Measurements from ENCODE around the gene SGPL1.

SGPL1 gene

DNA sequence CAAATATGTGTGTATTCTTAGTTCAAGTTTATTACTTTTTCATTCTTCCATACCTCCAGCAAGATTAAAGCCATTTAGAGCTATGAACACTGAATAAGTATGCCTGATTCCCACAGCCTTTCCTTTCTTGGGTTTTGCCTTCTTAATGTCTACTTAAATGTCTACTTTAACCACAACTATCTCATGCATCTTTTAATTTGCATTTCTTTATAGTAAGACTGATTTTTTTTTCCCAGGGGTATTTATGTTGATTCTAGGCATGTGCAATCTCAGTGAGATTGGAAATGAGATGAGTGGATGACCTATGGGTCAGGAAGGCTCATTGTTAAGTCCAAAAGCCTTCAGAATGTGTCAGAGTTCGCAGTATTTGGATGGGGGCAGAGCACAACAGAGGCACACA, 69.0 kb downstream of the SGPL1 start:
- H3K9me3 ChIP-seq = no peaks in the 10 kb centered on the region
- intact Hi-C loops (cut with DNase I; ENCODE audit: low total_unique reads) = loop anchor here (5.0 kb wide), 1 partner anchor 422 kb away; no protein-coding TSS in a partner anchor
- H3K4me3 ChIP-seq = no peak overlapping the region
- H3K27ac ChIP-seq = no peak overlapping the region
- H3K4me1 ChIP-seq = peaks cover 0 to 15% (median 8%) of the 10 kb centered on the region in 4 donors
- TF ChIP-seq, protein P1, sequence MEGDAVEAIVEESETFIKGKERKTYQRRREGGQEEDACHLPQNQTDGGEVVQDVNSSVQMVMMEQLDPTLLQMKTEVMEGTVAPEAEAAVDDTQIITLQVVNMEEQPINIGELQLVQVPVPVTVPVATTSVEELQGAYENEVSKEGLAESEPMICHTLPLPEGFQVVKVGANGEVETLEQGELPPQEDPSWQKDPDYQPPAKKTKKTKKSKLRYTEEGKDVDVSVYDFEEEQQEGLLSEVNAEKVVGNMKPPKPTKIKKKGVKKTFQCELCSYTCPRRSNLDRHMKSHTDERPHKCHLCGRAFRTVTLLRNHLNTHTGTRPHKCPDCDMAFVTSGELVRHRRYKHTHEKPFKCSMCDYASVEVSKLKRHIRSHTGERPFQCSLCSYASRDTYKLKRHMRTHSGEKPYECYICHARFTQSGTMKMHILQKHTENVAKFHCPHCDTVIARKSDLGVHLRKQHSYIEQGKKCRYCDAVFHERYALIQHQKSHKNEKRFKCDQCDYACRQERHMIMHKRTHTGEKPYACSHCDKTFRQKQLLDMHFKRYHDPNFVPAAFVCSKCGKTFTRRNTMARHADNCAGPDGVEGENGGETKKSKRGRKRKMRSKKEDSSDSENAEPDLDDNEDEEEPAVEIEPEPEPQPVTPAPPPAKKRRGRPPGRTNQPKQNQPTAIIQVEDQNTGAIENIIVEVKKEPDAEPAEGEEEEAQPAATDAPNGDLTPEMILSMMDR (IDR thresholded peaks at IDR 0.05) = no peak
- H3K36me3 ChIP-seq = peaks cover 7 to 40% (median 21%) of the 10 kb centered on the region in 3 donors
- H3K27me3 ChIP-seq = no peaks in the 10 kb centered on the region
- no peak for DNase-seq

DNA sequence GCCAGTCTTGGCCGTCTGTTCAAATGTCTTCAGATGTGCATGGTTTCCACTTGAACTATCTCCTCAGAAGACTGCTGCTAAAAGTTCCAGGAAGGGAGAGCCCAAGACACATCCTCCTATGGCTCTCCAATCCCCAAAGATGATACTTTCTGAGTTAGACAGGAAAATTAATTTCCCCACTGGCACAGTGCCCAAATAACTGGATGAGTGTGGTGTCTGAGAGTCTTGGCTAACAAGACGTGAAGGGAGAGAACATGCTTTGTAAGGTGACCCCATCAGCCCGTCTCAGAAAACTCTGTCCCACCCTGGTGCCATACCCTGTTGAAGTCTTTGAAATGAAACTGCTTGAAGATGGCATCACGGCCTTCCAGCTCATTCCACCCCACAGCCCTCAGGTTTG, 69.7 kb downstream of the SGPL1 start:
- Histone ChIP-seq H3K27me3 (no peaks in the 10 kb centered on the region), H3K4me1 (peaks cover 0 to 15% (median 8%) of the 10 kb centered on the region in 4 donors), H3K4me3 (no peak overlapping the region), H3K9me3 (no peaks in the 10 kb centered on the region), H3K27ac (no peak overlapping the region), H3K36me3 (peaks cover 7 to 40% (median 21%) of the 10 kb centered on the region in 3 donors)
- no peak for DNase-seq
- intact Hi-C loops (cut with DNase I; ENCODE audit: low total_unique reads) = no loop called here
- TF ChIP-seq, protein P1 (IDR thresholded peaks at IDR 0.05) = no peak

DNA sequence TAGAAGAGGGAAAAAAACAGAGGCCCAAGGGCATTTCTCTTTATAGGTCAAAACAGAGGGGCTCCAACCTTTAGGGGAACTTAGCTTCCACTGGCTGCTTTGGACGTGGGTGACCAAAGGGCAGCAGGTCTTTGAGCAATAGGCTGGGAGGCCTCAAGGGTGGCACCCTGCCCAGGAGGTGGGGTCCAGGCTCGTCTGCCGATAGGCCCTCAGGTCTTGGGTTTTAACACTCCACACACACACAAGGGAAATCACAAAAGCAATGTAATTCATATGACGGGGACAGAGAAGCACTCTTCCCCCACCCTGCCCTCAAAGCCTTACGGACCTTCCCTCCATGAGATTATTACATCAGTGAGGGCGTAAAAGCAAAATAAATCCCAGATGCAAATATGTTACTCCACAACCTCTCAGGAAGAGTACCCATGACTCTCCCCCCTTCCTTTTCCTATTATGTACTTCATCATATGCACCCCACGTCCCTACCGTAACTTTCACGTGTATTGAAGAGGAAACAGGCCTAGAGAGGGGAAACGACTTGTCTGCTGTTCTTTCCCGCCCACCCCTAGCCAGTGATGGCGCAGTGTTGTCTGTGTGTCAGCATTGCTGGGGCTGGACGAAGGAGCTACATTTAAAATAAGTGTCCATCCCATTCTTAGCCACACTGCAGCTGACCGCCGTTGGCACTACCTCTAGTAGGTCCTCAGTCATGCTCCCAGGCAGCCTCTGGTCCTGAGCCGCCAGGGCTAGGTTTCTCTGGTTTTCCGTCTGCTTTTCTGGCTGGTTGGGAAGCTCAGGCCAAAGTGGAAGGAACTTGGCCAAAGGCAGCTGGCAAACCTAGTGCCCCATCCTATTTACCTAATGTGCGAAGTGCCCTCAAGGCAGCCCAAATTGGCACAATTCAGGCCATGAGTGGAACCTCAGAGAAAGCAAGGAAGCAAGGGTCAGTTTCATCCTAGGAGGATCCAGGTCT, 70.5 kb downstream of the SGPL1 start:
- Histone ChIP-seq H3K27ac (peak overlapping the region in 1 of 2 donors; percentile 99), H3K9me3 (no peaks in the 10 kb centered on the region), H3K4me1 (peaks cover 0 to 15% (median 8%) of the 10 kb centered on the region in 4 donors), H3K4me3 (no peak overlapping the region), H3K27me3 (no peaks in the 10 kb centered on the region), H3K36me3 (peaks cover 7 to 40% (median 21%) of the 10 kb centered on the region in 3 donors)
- intact Hi-C loops (cut with DNase I; ENCODE audit: low total_unique reads) = no loop called here
- no peak for DNase-seq
- TF ChIP-seq, protein P1 (IDR thresholded peaks at IDR 0.05) = no peak

DNA sequence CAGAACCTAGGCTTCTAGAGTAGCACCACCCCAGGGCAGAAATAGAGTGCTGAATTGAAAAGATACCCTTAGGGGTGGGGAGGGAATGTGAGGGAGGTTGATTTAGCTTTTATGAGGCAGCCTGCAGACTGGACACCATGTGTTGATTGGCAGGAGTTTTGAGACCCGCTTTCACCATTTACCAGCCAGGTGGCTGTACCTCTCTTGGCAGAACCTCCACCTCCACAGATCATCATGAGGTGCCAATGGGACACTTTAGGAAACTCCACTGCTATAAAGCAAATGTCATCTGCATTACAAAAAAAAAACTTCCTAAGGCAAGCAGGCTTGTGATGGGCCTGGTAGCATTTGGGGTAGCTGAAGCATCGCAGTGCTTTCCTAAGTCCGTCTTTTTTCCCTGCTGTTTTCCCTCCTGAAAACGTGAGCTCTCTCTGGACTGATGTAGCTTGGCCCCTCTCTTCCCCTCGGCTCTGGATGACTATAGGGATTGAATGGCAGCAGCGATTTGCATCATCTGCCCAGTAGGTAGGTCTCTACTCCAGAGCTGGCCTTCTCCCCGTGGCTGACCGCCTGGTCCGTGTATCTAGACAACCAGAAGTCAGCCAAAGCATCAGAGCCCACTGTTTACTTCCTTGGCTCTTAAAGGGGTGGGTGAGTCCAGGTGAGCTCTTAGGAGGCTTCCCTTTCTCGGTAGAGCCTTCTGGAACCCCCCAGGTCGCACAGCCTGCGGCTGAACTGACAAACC, 71.3 kb downstream of the SGPL1 start:
- H3K27ac ChIP-seq = peak overlapping the region; percentile 89 to 99
- intact Hi-C loops (cut with DNase I; ENCODE audit: low total_unique reads) = no loop called here
- no peak for DNase-seq

More for the DNA sequence above, 71.3 kb downstream of the SGPL1 start:
- no peaks in the 10 kb centered on the region for H3K9me3 ChIP-seq
- H3K4me3 ChIP-seq = peak overlapping the region; percentile 71 to 93
- TF ChIP-seq, protein P1 (IDR thresholded peaks at IDR 0.05) = no peak
- H3K36me3 ChIP-seq = peaks cover 7 to 37% (median 21%) of the 10 kb centered on the region in 3 donors
- H3K4me1 ChIP-seq = peaks cover 0 to 15% (median 8%) of the 10 kb centered on the region in 4 donors
- no peaks in the 10 kb centered on the region for H3K27me3 ChIP-seq

Data from tibial artery (tissue), 4 donors.